ENCODE results near the gene FASTKD3. TPM values are rescaled to one million over a fixed set of nuclear protein-coding genes. Genes with fewer than 3 reads are reported as not detected.
A peak's percentile ranks its signal among the peaks of the same experiment; 100 is the strongest.

FASTKD3 gene
- total RNA-seq, 4 donors from 2014 or later, result 4.7 to 16.0 (median 8.2) TPM

GRCh38 chr5:7849681-7850394, 19.0 kb downstream of the FASTKD3 start:
- Histone ChIP-seq H3K9me3 (no peaks in the 10 kb centered on the region), H3K27ac (no peak overlapping the region), H3K36me3 (no peaks in the 10 kb centered on the region), H3K4me3 (peak overlapping the region; percentile 35 to 61 (median 47)), H3K4me1 (peaks cover 0 to 29% (median 5%) of the 10 kb centered on the region in 4 donors), H3K27me3 (peaks cover 0 to 12% of the 10 kb centered on the region in 2 donors)
- DNase-seq (ENCODE audit: low spot score in 2 of 2), result no peak
- WGBS, 2 donors, result 3 to 6% methylated on average over 33 to 36 of the region's 44 CpGs
- TF ChIP-seq POLR2A (IDR thresholded peaks at IDR 0.05) (no peak), EP300 (IDR thresholded peaks at IDR 0.05) (no peak), CTCF (IDR thresholded peaks at IDR 0.05) (peak in 1 of 5 experiments; percentile 8)

- H3K4me1 ChIP-seq, result peaks cover 0 to 29% (median 5%) of the 10 kb centered on the region in 4 donors
- peaks cover 0 to 12% of the 10 kb centered on the region in 2 donors for H3K27me3 ChIP-seq
- H3K9me3 ChIP-seq, result no peaks in the 10 kb centered on the region
- H3K27ac ChIP-seq, result no peak overlapping the region
- DNase-seq (ENCODE audit: low spot score in 2 of 2), result no peak
- H3K36me3 ChIP-seq, result no peaks in the 10 kb centered on the region
- 60 to 83% methylated on average over 2 of the region's 2 CpGs for WGBS, 2 donors
- no peak overlapping the region for H3K4me3 ChIP-seq
- no peak for TF ChIP-seq CTCF (IDR thresholded peaks at IDR 0.05)
- TF ChIP-seq EP300 (IDR thresholded peaks at IDR 0.05), result no peak
- TF ChIP-seq POLR2A (IDR thresholded peaks at IDR 0.05), result no peak
Observed at GRCh38 chr5:7848296-7848695, 20.5 kb downstream of the FASTKD3 start.

DNA sequence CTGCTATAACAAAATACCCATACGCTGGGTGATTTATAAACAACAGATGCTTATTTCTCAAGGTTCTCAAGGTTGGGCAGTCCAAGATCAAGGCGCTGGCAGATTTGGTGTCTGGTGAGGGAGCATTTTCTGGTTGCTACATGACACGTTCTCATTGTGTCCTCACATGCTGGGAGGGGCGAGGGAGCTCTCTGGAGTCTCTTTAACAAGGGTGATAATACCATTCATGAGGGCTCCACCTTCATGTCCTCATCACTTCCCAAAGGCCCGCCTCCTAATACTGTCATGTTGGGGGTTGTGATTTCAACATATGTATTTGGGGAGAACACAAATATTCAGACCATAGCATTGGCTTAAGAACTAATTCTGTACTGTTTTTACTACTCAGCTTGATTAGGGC, 22.5 kb downstream of the FASTKD3 start:
- Histone ChIP-seq H3K4me1 (peaks cover 0 to 20% (median 3%) of the 10 kb centered on the region in 4 donors), H3K27me3 (peaks cover 0 to 12% of the 10 kb centered on the region in 2 donors), H3K9me3 (no peaks in the 10 kb centered on the region), H3K4me3 (no peak overlapping the region), H3K36me3 (no peaks in the 10 kb centered on the region), H3K27ac (no peak overlapping the region)
- TF ChIP-seq EP300 (IDR thresholded peaks at IDR 0.05), result no peak
- no peak for TF ChIP-seq POLR2A (IDR thresholded peaks at IDR 0.05)
- TF ChIP-seq CTCF (IDR thresholded peaks at IDR 0.05), result no peak
- WGBS, 2 donors, result 89 to 92% methylated on average over 5 of the region's 5 CpGs
- no peak for DNase-seq (ENCODE audit: low spot score in 2 of 2)

- DNase-seq (ENCODE audit: low spot score in 2 of 2), result no peak
- no peaks in the 10 kb centered on the region for H3K9me3 ChIP-seq
- 43 to 47% methylated on average over 7 of the region's 7 CpGs for WGBS, 2 donors
- H3K27me3 ChIP-seq, result peaks cover 0 to 14% of the 10 kb centered on the region in 2 donors
- peaks cover 0 to 12% (median 3%) of the 10 kb centered on the region in 4 donors for H3K4me1 ChIP-seq
- no peaks in the 10 kb centered on the region for H3K36me3 ChIP-seq
- no peak for TF ChIP-seq POLR2A (IDR thresholded peaks at IDR 0.05)
- no peak for TF ChIP-seq CTCF (IDR thresholded peaks at IDR 0.05)
- no peak for TF ChIP-seq EP300 (IDR thresholded peaks at IDR 0.05)
- H3K4me3 ChIP-seq, result no peak overlapping the region
- H3K27ac ChIP-seq, result no peak overlapping the region
Observed at GRCh38 chr5:7845557-7845956, 23.3 kb downstream of the FASTKD3 start.

DNA sequence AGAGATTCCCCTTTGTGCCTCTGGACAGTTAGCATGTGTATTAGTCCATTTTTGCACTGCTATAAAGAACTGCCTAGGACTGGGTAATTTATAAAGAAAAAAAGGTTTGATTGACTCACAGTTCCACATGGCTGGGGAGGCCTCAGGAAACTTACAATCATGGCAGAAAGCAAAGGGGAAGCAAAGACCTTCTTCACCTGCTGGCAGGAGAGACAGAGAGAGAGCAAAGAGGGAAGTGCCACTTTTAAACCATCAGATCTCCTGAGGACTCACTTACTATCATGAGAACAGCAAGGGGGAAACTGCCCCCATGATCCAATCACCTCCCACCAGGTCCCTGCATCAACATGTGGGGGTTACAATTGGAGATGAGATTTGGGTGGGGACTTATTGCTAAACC, 23.9 kb downstream of the FASTKD3 start:
- no peak for TF ChIP-seq CTCF (IDR thresholded peaks at IDR 0.05)
- no peak for TF ChIP-seq EP300 (IDR thresholded peaks at IDR 0.05)
- TF ChIP-seq POLR2A (IDR thresholded peaks at IDR 0.05), result no peak
- H3K4me3 ChIP-seq, result no peak overlapping the region
- no peaks in the 10 kb centered on the region for H3K36me3 ChIP-seq
- H3K4me1 ChIP-seq, result peaks cover 0 to 5% (median 2%) of the 10 kb centered on the region in 4 donors
- DNase-seq (ENCODE audit: low spot score in 2 of 2), result no peak
- H3K27ac ChIP-seq, result no peak overlapping the region
- H3K9me3 ChIP-seq, result no peaks in the 10 kb centered on the region
- peaks cover 0 to 14% of the 10 kb centered on the region in 2 donors for H3K27me3 ChIP-seq
